Uterus (tissue), 2 donors: ENCODE measurements around the gene KPNA5.
"Not testable (repeated sequence)": the region's sequence is repeated elsewhere in the genome, so short reads cannot be mapped to it uniquely, and the experiment has no call there.

Experiments used
- POLR2A ChIP-seq, 2 donors: fragments of 450-650 bp; IDR thresholded peaks; one replicate each; pipeline ENCODE4 v1.6.1; 2016; ENCODE audit warnings: antibody characterized with exemption in 2 of 2, mild to moderate bottlenecking in 1 of 2, moderate library complexity in 1 of 2
- TF ChIP-seq, protein P1 (sequence below), 4 experiments: fragments of 200-600 bp in 2 of 4; fragments of 450-650 bp in 2 of 4; sonication (generic) in 2 of 4; IDR thresholded peaks; one replicate each; pipeline ENCODE4 v1.5.1; 2016 to 2019; ENCODE audit warnings: antibody characterized with exemption in 4 of 4, mild to moderate bottlenecking in 2 of 4, moderate library complexity in 1 of 4

DNA sequence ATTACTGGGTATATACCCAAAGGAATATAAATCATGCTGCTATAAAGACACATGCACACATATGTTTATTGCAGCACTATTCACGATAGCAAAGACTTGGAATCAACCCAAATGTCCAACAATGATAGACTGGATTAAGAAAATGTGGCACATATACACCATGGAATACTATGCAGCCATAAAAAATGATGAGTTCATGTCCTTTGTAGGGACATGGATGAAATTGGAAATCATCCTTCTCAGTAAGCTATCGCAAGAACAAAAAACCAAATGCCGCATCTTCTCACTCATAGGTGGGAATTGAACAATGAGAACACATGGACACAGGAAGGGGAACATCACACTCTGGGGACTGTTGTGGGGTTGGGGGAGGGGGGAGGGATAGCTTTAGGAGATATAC is 59.5 kb downstream of the KPNA5 start:
- TF ChIP-seq POLR2A (IDR thresholded peaks at IDR 0.05) = not testable (repeated sequence)
- TF ChIP-seq, protein P1, sequence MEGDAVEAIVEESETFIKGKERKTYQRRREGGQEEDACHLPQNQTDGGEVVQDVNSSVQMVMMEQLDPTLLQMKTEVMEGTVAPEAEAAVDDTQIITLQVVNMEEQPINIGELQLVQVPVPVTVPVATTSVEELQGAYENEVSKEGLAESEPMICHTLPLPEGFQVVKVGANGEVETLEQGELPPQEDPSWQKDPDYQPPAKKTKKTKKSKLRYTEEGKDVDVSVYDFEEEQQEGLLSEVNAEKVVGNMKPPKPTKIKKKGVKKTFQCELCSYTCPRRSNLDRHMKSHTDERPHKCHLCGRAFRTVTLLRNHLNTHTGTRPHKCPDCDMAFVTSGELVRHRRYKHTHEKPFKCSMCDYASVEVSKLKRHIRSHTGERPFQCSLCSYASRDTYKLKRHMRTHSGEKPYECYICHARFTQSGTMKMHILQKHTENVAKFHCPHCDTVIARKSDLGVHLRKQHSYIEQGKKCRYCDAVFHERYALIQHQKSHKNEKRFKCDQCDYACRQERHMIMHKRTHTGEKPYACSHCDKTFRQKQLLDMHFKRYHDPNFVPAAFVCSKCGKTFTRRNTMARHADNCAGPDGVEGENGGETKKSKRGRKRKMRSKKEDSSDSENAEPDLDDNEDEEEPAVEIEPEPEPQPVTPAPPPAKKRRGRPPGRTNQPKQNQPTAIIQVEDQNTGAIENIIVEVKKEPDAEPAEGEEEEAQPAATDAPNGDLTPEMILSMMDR (IDR thresholded peaks at IDR 0.05) = not testable (repeated sequence)
